SU-DHL-6 (cell line): Measurements from ENCODE around the gene TRIM59.

Experiments
- H2AFZ ChIP-seq: fragments of 200-600 bp; sonication (generic); 2 replicates; pipeline ENCODE4 v1.6.1; 2014; ENCODE audit warnings: low read depth, mild to moderate bottlenecking, moderate library complexity, mixed read lengths, antibody characterized with exemption, low read length; ENCODE audit not compliant: severe bottlenecking
- H3F3A ChIP-seq: fragments of 200-600 bp; shearing (Covaris generic); 2 replicates; pipeline ENCODE4 v1.6.0; 2016; ENCODE audit warnings: antibody characterized with exemption, mild to moderate bottlenecking; ENCODE audit not compliant: insufficient read depth
- H3K27ac ChIP-seq: fragments of 200-600 bp; sonication (generic); 2 replicates; pipeline ENCODE4 v1.5.1; 2016; ENCODE audit warnings: low read depth, mild to moderate bottlenecking, low read length, moderate library complexity, mixed read lengths
- H3K27me3 ChIP-seq: fragments of 200-600 bp; sonication (generic), shearing (Covaris generic); 2 replicates; pipeline ENCODE4 v1.6.0; 2014; ENCODE audit warnings: mild to moderate bottlenecking, low read length
- H3K36me3 ChIP-seq: fragments of 200-600 bp; sonication (generic); 2 replicates; pipeline ENCODE4 v1.6.1; 2014; ENCODE audit warnings: mild to moderate bottlenecking, low read length, mixed read lengths
- H3K4me2 ChIP-seq: fragments of 300-600, 200-600 bp; shearing (Covaris generic), sonication (generic); 2 replicates; pipeline ENCODE4 v1.6.0; 2014; ENCODE audit warnings: low read length, low read depth, mild to moderate bottlenecking; ENCODE audit not compliant: poor library complexity, severe bottlenecking
- H3K4me3 ChIP-seq: fragments of 200-600 bp; sonication (generic); 2 replicates; pipeline ENCODE4 v1.5.1; 2014; ENCODE audit warnings: antibody characterized with exemption, low read length, mild to moderate bottlenecking, mixed read lengths; ENCODE audit not compliant: insufficient read depth, poor library complexity, severe bottlenecking
- H3K79me2 ChIP-seq: fragments of 200-600 bp; sonication (generic); 2 replicates; pipeline ENCODE4 v1.6.1; 2014; ENCODE audit warnings: mild to moderate bottlenecking, low read length, moderate library complexity; ENCODE audit not compliant: insufficient read depth
- H3K9ac ChIP-seq: fragments of 200-600 bp; sonication (generic); 2 replicates; pipeline ENCODE4 v1.7.0; 2014; ENCODE audit warnings: mild to moderate bottlenecking, low read length
- H3K9me2 ChIP-seq: fragments of 200-600 bp; sonication (generic); replicated peaks from 2 replicates; pipeline ENCODE4 v1.6.1; 2014; ENCODE audit warnings: low read length; ENCODE audit not compliant: insufficient read depth
- H3K9me3 ChIP-seq: fragments of 200-600 bp; sonication (generic); 2 replicates; pipeline ENCODE4 v1.6.1; 2014; ENCODE audit warnings: low read length, mixed read lengths; ENCODE audit not compliant: insufficient read depth
- H4K20me1 ChIP-seq: fragments of 200-600 bp; sonication (generic); 2 replicates; pipeline ENCODE4 v1.6.1; 2014; ENCODE audit warnings: low read depth, mild to moderate bottlenecking, antibody characterized with exemption, low read length, moderate library complexity, mixed read lengths
- EZH2phosphoT487 ChIP-seq: fragments of 200-600 bp; sonication (generic), shearing (Covaris generic); conservative IDR thresholded peaks from 2 replicates; pipeline ENCODE4 v1.6.1; 2018; ENCODE audit warnings: mild to moderate bottlenecking, antibody characterized with exemption, low read length, moderate library complexity, mixed read lengths
- TF ChIP-seq, protein P1 (sequence below): fragments of 200-600 bp; sonication (generic); IDR thresholded peaks from one replicate; pipeline ENCODE4 v1.5.1; 2017; ENCODE audit warnings: antibody characterized with exemption, mild to moderate bottlenecking, low read length, moderate library complexity; ENCODE audit not compliant: insufficient read depth, poor library complexity, severe bottlenecking

Gene TRIM59

DNA sequence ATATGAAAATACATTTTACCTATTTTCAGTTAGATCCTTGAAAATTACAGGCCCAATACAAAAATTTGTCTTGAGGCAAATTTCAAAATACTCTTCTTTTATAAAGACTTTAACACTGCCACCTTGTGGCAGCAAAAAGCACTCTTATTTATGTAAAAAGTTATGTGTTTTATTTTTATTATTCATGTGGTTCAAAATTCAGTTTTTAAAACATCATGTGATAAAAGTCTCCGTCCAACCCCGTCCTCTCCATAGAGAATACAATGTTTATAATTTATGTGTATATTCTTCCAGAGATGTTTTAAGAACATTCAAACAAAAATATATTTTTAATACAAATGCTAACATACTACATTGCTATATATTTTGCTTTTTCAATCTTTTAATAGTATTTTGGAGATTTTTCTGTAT is 36.9 kb upstream of the TRIM59 start:
- no peak overlapping the region for H3K4me2 ChIP-seq

DNA sequence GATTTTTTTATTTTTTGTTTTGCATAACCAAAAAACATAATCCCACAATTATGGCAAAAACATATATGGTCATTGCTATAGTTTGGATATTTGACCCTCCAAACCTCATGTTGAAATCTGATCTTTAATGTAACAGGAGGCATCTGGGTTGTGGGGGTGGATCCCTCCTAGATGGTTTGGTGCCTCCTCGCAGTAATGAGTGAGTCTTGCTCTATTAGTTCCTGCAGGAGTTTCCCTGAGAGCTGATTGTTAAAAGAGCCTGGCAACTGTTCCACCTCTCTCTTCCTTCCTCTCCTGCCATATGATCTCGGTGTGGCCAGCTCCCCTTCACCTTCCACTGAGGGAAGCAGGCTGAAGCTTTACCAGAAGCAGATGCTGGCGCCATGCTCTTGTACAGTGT is 33.2 kb upstream of the TRIM59 start:
- Histone ChIP-seq H3K36me3 (no peaks in the 10 kb centered on the region), H3K27me3 (no peaks in the 10 kb centered on the region), H3K4me2 (no peak overlapping the region), H2AFZ (no peak overlapping the region), H3K9me2 (no peaks in the 10 kb centered on the region), H3K27ac (no peak overlapping the region), H3K4me3 (no peak overlapping the region), H3K9ac (no peak overlapping the region), H3K79me2 (no peaks in the 10 kb centered on the region), H3F3A (0 out of 2 replicates have a peak, but pooled peaks cover 4% of the 10 kb centered on the region), H4K20me1 (no peaks in the 10 kb centered on the region), H3K9me3 (no peaks in the 10 kb centered on the region)
- TF ChIP-seq, protein P1, sequence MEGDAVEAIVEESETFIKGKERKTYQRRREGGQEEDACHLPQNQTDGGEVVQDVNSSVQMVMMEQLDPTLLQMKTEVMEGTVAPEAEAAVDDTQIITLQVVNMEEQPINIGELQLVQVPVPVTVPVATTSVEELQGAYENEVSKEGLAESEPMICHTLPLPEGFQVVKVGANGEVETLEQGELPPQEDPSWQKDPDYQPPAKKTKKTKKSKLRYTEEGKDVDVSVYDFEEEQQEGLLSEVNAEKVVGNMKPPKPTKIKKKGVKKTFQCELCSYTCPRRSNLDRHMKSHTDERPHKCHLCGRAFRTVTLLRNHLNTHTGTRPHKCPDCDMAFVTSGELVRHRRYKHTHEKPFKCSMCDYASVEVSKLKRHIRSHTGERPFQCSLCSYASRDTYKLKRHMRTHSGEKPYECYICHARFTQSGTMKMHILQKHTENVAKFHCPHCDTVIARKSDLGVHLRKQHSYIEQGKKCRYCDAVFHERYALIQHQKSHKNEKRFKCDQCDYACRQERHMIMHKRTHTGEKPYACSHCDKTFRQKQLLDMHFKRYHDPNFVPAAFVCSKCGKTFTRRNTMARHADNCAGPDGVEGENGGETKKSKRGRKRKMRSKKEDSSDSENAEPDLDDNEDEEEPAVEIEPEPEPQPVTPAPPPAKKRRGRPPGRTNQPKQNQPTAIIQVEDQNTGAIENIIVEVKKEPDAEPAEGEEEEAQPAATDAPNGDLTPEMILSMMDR: no peak
- TF ChIP-seq EZH2phosphoT487: no peak

More for the DNA sequence above, 36.9 kb upstream of the TRIM59 start:
- Histone ChIP-seq H3K9me3 (no peaks in the 10 kb centered on the region), H3K27ac (no peak overlapping the region), H3K36me3 (no peaks in the 10 kb centered on the region), H3F3A (0 out of 2 replicates have a peak, but pooled peaks cover 4% of the 10 kb centered on the region), H3K27me3 (no peaks in the 10 kb centered on the region), H3K4me3 (no peak overlapping the region), H3K9ac (no peak overlapping the region), H2AFZ (no peak overlapping the region), H4K20me1 (no peaks in the 10 kb centered on the region), H3K79me2 (no peaks in the 10 kb centered on the region), H3K9me2 (no peaks in the 10 kb centered on the region)
- no peak for TF ChIP-seq EZH2phosphoT487
- TF ChIP-seq, protein P1: peak; percentile 63

DNA sequence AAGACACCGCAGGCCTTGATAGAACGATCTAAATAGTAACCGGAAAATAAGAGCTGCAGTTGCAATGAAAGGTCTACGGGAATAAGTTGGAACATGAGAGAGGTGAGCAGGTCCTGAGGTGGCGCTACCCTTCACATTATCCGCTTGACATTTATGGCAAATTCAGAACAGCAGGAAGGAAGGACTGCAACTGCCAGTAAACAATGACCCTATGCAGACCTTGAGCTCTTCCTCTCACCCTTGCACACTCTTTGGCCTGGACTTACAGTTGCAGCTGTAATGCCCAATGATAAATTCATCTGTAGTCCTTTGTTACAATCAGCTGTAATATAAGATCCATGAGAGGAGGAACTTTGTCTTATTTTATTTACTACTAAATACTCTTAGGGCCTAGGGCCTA is 32.3 kb upstream of the TRIM59 start:
- Histone ChIP-seq H3K79me2 (no peaks in the 10 kb centered on the region), H3F3A (0 out of 2 replicates have a peak, but pooled peaks cover 4% of the 10 kb centered on the region), H3K4me3 (no peak overlapping the region), H3K27ac (no peak overlapping the region), H4K20me1 (no peaks in the 10 kb centered on the region), H3K9ac (no peak overlapping the region), H2AFZ (no peak overlapping the region), H3K27me3 (no peaks in the 10 kb centered on the region), H3K4me2 (no peak overlapping the region), H3K9me3 (no peaks in the 10 kb centered on the region), H3K9me2 (no peaks in the 10 kb centered on the region), H3K36me3 (no peaks in the 10 kb centered on the region)
- TF ChIP-seq, protein P1: no peak
- no peak for TF ChIP-seq EZH2phosphoT487
